WI38 (cell line): Measurements from ENCODE around the gene GABRB2.

Experiments used
- H3K4me3 ChIP-seq: 2 replicates; pipeline ENCODE4 v1.5.1; 2011; ENCODE audit warnings: low read depth, mild to moderate bottlenecking, control low read depth, low read length
- CTCF ChIP-seq: IDR thresholded peaks from 2 replicates; pipeline ENCODE4 v1.5.1; 2012; ENCODE audit warnings: low read depth, mild to moderate bottlenecking, control low read depth, low read length

The GABRB2 gene

GRCh38 chr5:161295721-161296250 is 250.7 kb downstream of the GABRB2 start:
- no peak for TF ChIP-seq CTCF
- H3K4me3 ChIP-seq = no peak overlapping the region

GRCh38 chr5:161288071-161288470 is 258.5 kb downstream of the GABRB2 start:
- TF ChIP-seq CTCF = no peak
- no peak overlapping the region for H3K4me3 ChIP-seq

GRCh38 chr5:161287436-161287835 is 259.1 kb downstream of the GABRB2 start:
- no peak for TF ChIP-seq CTCF
- no peak overlapping the region for H3K4me3 ChIP-seq

- no peak overlapping the region for H3K4me3 ChIP-seq
- TF ChIP-seq CTCF = no peak
These were observed 260.4 kb downstream of the GABRB2 start for GRCh38 chr5:161286066-161286655.

- TF ChIP-seq CTCF = no peak
- no peak overlapping the region for H3K4me3 ChIP-seq
These were observed 262.1 kb downstream of the GABRB2 start for GRCh38 chr5:161284445-161284844.

GRCh38 chr5:161283296-161283695 is 263.2 kb downstream of the GABRB2 start:
- TF ChIP-seq CTCF = no peak
- H3K4me3 ChIP-seq = no peak overlapping the region

GRCh38 chr5:161278739-161279660 is 267.5 kb downstream of the GABRB2 start:
- TF ChIP-seq CTCF = no peak

More at GRCh38 chr5:161278739-161279660, 267.5 kb downstream of the GABRB2 start:
- H3K4me3 ChIP-seq = no peak overlapping the region
